ENCODE measurements around the gene GRPEL1. TPM values are rescaled to one million over a fixed set of nuclear protein-coding genes. Genes with fewer than 3 reads are reported as not detected.

Gene GRPEL1
- total and polyA plus RNA-seq, 2 of the 8 experiments (the other 6 are each of a cell fraction or from before 2014, with no cell fraction given): 13.5 to 39.9 TPM

GRCh38 chr4:7041801-7042502 lies 25.9 kb downstream of the GRPEL1 start:
- FAIRE-seq: no peak
- Histone ChIP-seq H3K4ac (replicated peaks; ENCODE audit: insufficient read length, low read depth, low read length) (no peak overlapping the region), H2BK5ac (ENCODE audit: low read depth, low read length) (no peak overlapping the region), H2BK15ac (ENCODE audit: low read length) (no peak overlapping the region), H2BK120ac (replicated peaks; ENCODE audit: low read depth, low read length) (no peak overlapping the region), H2BK12ac (ENCODE audit: low read depth, low read length) (no peak overlapping the region), H3K4me3 (ENCODE audit: extremely low read depth in 1 of 4, insufficient read depth in 2 of 4, low read depth in 3 of 4, low read length in 4 of 4) (peak overlapping the region; percentile 27 to 78 (median 66)), H4K20me1 (replicated peaks in 1 of 2; ENCODE audit: control insufficient read depth in 1 of 2, insufficient read depth in 2 of 2, low read length in 2 of 2) (peaks cover 3 to 25% of the 10 kb centered on the region in 2 experiments), H3K9me3 (ENCODE audit: insufficient read depth in 2 of 2, low read depth in 1 of 2, low read length in 1 of 2) (no peaks in the 10 kb centered on the region), H3K79me1 (ENCODE audit: low read depth, low read length) (peaks cover 24% of the 10 kb centered on the region), H3K4me1 (replicated peaks in 1 of 4; ENCODE audit: control insufficient read depth in 3 of 4, insufficient read depth in 4 of 4, low read length in 3 of 4) (peaks cover 0 to 14% (median 8%) of the 10 kb centered on the region in 4 experiments; a peak in 5 of 7 replicates), H3K79me2 (ENCODE audit: control insufficient read depth in 1 of 2, insufficient read depth in 2 of 2, low read length in 2 of 2) (peaks cover 3 to 32% of the 10 kb centered on the region in 2 experiments; a peak in 3 of 4 replicates), H3K9ac (replicated peaks in 1 of 4; ENCODE audit: extremely low read depth in 1 of 4, low read depth in 3 of 4, low read length in 3 of 4) (no peak overlapping the region), H2AFZ (ENCODE audit: low read length) (no peak overlapping the region), H3K27me3 (replicated peaks in 1 of 4; ENCODE audit: control insufficient read depth in 3 of 4, extremely low read depth in 1 of 4, insufficient read depth in 3 of 4, low read length in 3 of 4) (peaks cover 11 to 29% (median 20%) of the 10 kb centered on the region in 4 experiments), H2AK5ac (ENCODE audit: low read depth, low read length) (no peak overlapping the region), H3K36me3 (ENCODE audit: control insufficient read depth in 2 of 4, insufficient read depth in 4 of 4, low read length in 3 of 4) (no peaks in the 10 kb centered on the region), H3K18ac (ENCODE audit: extremely low read depth, low read length) (no peak overlapping the region), H4K8ac (ENCODE audit: extremely low read depth, insufficient read depth, low read length) (peak overlapping the region; percentile 72), H3K23ac (ENCODE audit: insufficient read length) (no peak overlapping the region), H4K91ac (replicated peaks; ENCODE audit: insufficient read length, low read length) (no peak overlapping the region), H2BK20ac (ENCODE audit: low read length) (no peak overlapping the region), H3K56ac (replicated peaks; ENCODE audit: insufficient read length, low read depth, low read length) (no peak overlapping the region), H4K5ac (ENCODE audit: insufficient read length, low read depth, low read length) (no peak overlapping the region), H3K14ac (ENCODE audit: insufficient read length) (no peak overlapping the region), H3K23me2 (ENCODE audit: low read depth, low read length) (peaks cover 13% of the 10 kb centered on the region; the same call in 1 of the 2 replicates), H3K27ac (ENCODE audit: low read depth, low read length) (no peak overlapping the region), H3K4me2 (ENCODE audit: insufficient read depth in 1 of 2, low read depth in 2 of 2, low read length in 2 of 2) (peak overlapping the region; percentile 71 to 98)
- ChIA-PET POLR2A (ENCODE audit: partially characterized antibody) (interaction anchor here (0.9 to 1.3 kb wide), 2 partner anchors 12 to 157 kb away, joined by 3 read pairs; no protein-coding TSS in a partner anchor), CTCF (ENCODE audit: partially characterized antibody) (interaction anchor here (0.6 to 9.7 kb wide), 13 partner anchors 7 to 135 kb away, joined by 3 to 108 read pairs (median 4); partner anchors contain the start of gene GRPEL1)
- DNase-seq (ENCODE audit: low read depth in 1 of 2, low spot score in 2 of 2): no peak
- 42% methylated on average over 36 of the region's 42 CpGs; no CpG with 5 or more reads in 1 of the 2 experiments for WGBS, 2 experiments (ENCODE audit: extremely low coverage in 1 of 2, insufficient coverage in 1 of 2, insufficient read length in 1 of 2, insufficient replicate concordance in 2 of 2, low coverage in 1 of 2, low lambda C conversion rate in 2 of 2, missing lambda C conversion rate in 1 of 2)
- TF ChIP-seq EP300 (IDR thresholded peaks at IDR 0.05; ENCODE audit: borderline replicate concordance in 1 of 2, low read depth in 2 of 2, low read length in 2 of 2) (no peak), BACH1 (IDR thresholded peaks at IDR 0.05; ENCODE audit: low read length) (no peak), FOSL1 (IDR thresholded peaks at IDR 0.05; ENCODE audit: insufficient read depth, low read depth, low read length) (no peak), SUZ12 (IDR thresholded peaks at IDR 0.05; ENCODE audit: low read length) (peak; percentile 61; the same call in 1 of the 2 replicates), POLR2A (IDR thresholded peaks at IDR 0.05; ENCODE audit: control extremely low read depth in 1 of 2, low read depth in 2 of 2, low read length in 2 of 2) (no peak), NRF1 (IDR thresholded peaks at IDR 0.05; ENCODE audit: low read depth, low read length) (no peak), TEAD4 (IDR thresholded peaks at IDR 0.05; ENCODE audit: low read depth, low read length) (no peak), HDAC6 (IDR thresholded peaks at IDR 0.05; ENCODE audit: low read depth, low read length) (no peak), TAF1 (IDR thresholded peaks at IDR 0.05; ENCODE audit: low read depth, low read length) (no peak), SAP30 (IDR thresholded peaks at IDR 0.05; ENCODE audit: insufficient read depth, insufficient replicate concordance, low read length) (no peak), POLR2AphosphoS5 (IDR thresholded peaks at IDR 0.05; ENCODE audit: low read depth, low read length) (no peak), CHD1 (IDR thresholded peaks at IDR 0.05; ENCODE audit: low read depth, low read length) (no peak), SIN3A (conservative IDR thresholded peaks at IDR 0.05 in 1 of 2, IDR thresholded peaks at IDR 0.05 in 1 of 2; ENCODE audit: low read depth in 1 of 2, low read length in 2 of 2) (no peak)
